ENCODE data around the gene ABCC4. TPM values are rescaled to one million over a fixed set of nuclear protein-coding genes. Genes with fewer than 3 reads are reported as not detected.

ABCC4 gene
- total RNA-seq, 1 donor from 2014 or later = 4.0 TPM

GRCh38 chr13:94994506-94994905 lies 306.7 kb downstream of the ABCC4 start:
- H3K4me1 Mint-ChIP-seq (ENCODE audit: unreplicated experiment) = no peaks in the 10 kb centered on the region
- H3K27ac Mint-ChIP-seq (ENCODE audit: unreplicated experiment) = no peak overlapping the region
- H3K27me3 Mint-ChIP-seq (ENCODE audit: unreplicated experiment) = peaks cover 60% of the 10 kb centered on the region
- TF ChIP-seq CTCF (IDR thresholded peaks at IDR 0.05) = no peak
- H3K9me3 Mint-ChIP-seq (ENCODE audit: unreplicated experiment) = no peaks in the 10 kb centered on the region
- no peaks in the 10 kb centered on the region for H3K36me3 Mint-ChIP-seq (ENCODE audit: unreplicated experiment)
- no peak for DNase-seq (ENCODE audit: extremely low spot score, unreplicated experiment)
- H3K4me3 Mint-ChIP-seq (ENCODE audit: unreplicated experiment) = no peak overlapping the region

- Mint-ChIP-seq H3K27ac (ENCODE audit: unreplicated experiment) (no peak overlapping the region), H3K9me3 (ENCODE audit: unreplicated experiment) (no peaks in the 10 kb centered on the region), H3K36me3 (ENCODE audit: unreplicated experiment) (no peaks in the 10 kb centered on the region), H3K4me1 (ENCODE audit: unreplicated experiment) (no peaks in the 10 kb centered on the region), H3K4me3 (ENCODE audit: unreplicated experiment) (no peak overlapping the region), H3K27me3 (ENCODE audit: unreplicated experiment) (peaks cover 67% of the 10 kb centered on the region)
- no peak for DNase-seq (ENCODE audit: extremely low spot score, unreplicated experiment)
- no peak for TF ChIP-seq CTCF (IDR thresholded peaks at IDR 0.05)
Measured at GRCh38 chr13:94993616-94994015, 307.6 kb downstream of the ABCC4 start.

- DNase-seq (ENCODE audit: extremely low spot score, unreplicated experiment) = no peak
- Mint-ChIP-seq H3K9me3 (ENCODE audit: unreplicated experiment) (no peaks in the 10 kb centered on the region), H3K36me3 (ENCODE audit: unreplicated experiment) (no peaks in the 10 kb centered on the region), H3K4me3 (ENCODE audit: unreplicated experiment) (no peak overlapping the region), H3K27ac (ENCODE audit: unreplicated experiment) (no peak overlapping the region), H3K4me1 (ENCODE audit: unreplicated experiment) (no peaks in the 10 kb centered on the region), H3K27me3 (ENCODE audit: unreplicated experiment) (peaks cover 70% of the 10 kb centered on the region)
- no peak for TF ChIP-seq CTCF (IDR thresholded peaks at IDR 0.05)
Measured at GRCh38 chr13:94992036-94992960, 309.0 kb downstream of the ABCC4 start.

GRCh38 chr13:94988654-94989053 lies 312.6 kb downstream of the ABCC4 start:
- Mint-ChIP-seq H3K9me3 (ENCODE audit: unreplicated experiment) (no peaks in the 10 kb centered on the region), H3K36me3 (ENCODE audit: unreplicated experiment) (no peaks in the 10 kb centered on the region), H3K4me1 (ENCODE audit: unreplicated experiment) (no peaks in the 10 kb centered on the region), H3K27ac (ENCODE audit: unreplicated experiment) (no peak overlapping the region), H3K4me3 (ENCODE audit: unreplicated experiment) (no peak overlapping the region), H3K27me3 (ENCODE audit: unreplicated experiment) (peaks cover 63% of the 10 kb centered on the region)
- DNase-seq (ENCODE audit: extremely low spot score, unreplicated experiment) = no peak
- TF ChIP-seq CTCF (IDR thresholded peaks at IDR 0.05) = no peak

- no peak for TF ChIP-seq CTCF (IDR thresholded peaks at IDR 0.05)
- no peaks in the 10 kb centered on the region for H3K4me1 Mint-ChIP-seq (ENCODE audit: unreplicated experiment)
- no peak overlapping the region for H3K4me3 Mint-ChIP-seq (ENCODE audit: unreplicated experiment)
- H3K27ac Mint-ChIP-seq (ENCODE audit: unreplicated experiment) = no peak overlapping the region
- H3K27me3 Mint-ChIP-seq (ENCODE audit: unreplicated experiment) = peaks cover 63% of the 10 kb centered on the region
- DNase-seq (ENCODE audit: extremely low spot score, unreplicated experiment) = no peak
- H3K9me3 Mint-ChIP-seq (ENCODE audit: unreplicated experiment) = no peaks in the 10 kb centered on the region
- no peaks in the 10 kb centered on the region for H3K36me3 Mint-ChIP-seq (ENCODE audit: unreplicated experiment)
Measured at GRCh38 chr13:94987869-94988268, 313.4 kb downstream of the ABCC4 start.

Measured in osteocyte (in vitro differentiated cells).